SK-N-SH (cell line): ENCODE measurements around the gene EME2. TPM values are rescaled to one million over a fixed set of nuclear protein-coding genes. Genes with fewer than 3 reads are reported as not detected.

Experiments used
- CTCF ChIA-PET: fragments of 300-600, 350-600 bp; formaldehyde crosslinking; extraction: SDS; loops from one replicate; lab custom pipeline; 2021; lab: Yijun Ruan, JAX
- POLR2A ChIA-PET: fragments of 350-600 bp; sonication (Branson Sonifier 250); formaldehyde crosslinking; extraction: SDS; loops from one replicate; lab custom pipeline; 2020; ENCODE audit warnings: antibody characterized with exemption, inconsistent platforms; lab: Yijun Ruan, JAX
- DNase-seq: peaks from one replicate; pipeline ENCODE4 v3.0.0; 2012
- H2AFZ ChIP-seq: fragments of 200-600 bp; sonication (generic); 2 replicates; pipeline ENCODE4 v1.8.1; 2016; ENCODE audit warnings: antibody characterized with exemption, mild to moderate bottlenecking, low read depth
- H3F3A ChIP-seq: fragments of 200-600 bp; sonication (generic); replicated peaks from 2 replicates; pipeline ENCODE3; 2016; ENCODE audit warnings: antibody characterized with exemption, mild to moderate bottlenecking; ENCODE audit not compliant: insufficient read depth
- H3K27ac ChIP-seq, 2 experiments: fragments of 200-500 bp in 1 of 2; fragments of 200-600 bp in 1 of 2; sonication (Bioruptor generic) in 1 of 2; sonication (generic), shearing (Covaris generic) in 1 of 2; 2 replicates each; pipeline versions ENCODE4 v1.5.1 to v1.6.1; 2014 to 2016; ENCODE audit warnings: low read depth in 2 of 2, inconsistent platforms in 1 of 2, low read length in 1 of 2, mild to moderate bottlenecking in 1 of 2, mixed read lengths in 1 of 2
- H3K27me3 ChIP-seq: fragments of 200-600 bp; sonication (generic), shearing (Covaris generic); 2 replicates; pipeline ENCODE4 v1.6.1; 2016; ENCODE audit warnings: mixed run types; ENCODE audit not compliant: insufficient read depth
- H3K36me3 ChIP-seq, 2 experiments: fragments of 200-500 bp in 1 of 2; fragments of 200-600 bp in 1 of 2; sonication (Bioruptor generic) in 1 of 2; sonication (generic) in 1 of 2; replicated peaks in 1 of 2; 2 replicates each; pipeline versions ENCODE3 to v1.5.1; 2014 to 2016; ENCODE audit warnings: low read length in 1 of 2, mild to moderate bottlenecking in 1 of 2; ENCODE audit not compliant: insufficient read depth in 2 of 2, control insufficient read depth in 1 of 2
- H3K4me1 ChIP-seq, 2 experiments: fragments of 200-500 bp in 1 of 2; fragments of 200-600 bp in 1 of 2; sonication (Bioruptor generic) in 1 of 2; sonication (generic), shearing (Covaris generic) in 1 of 2; 2 replicates each; pipeline versions ENCODE4 v1.5.1 to v1.6.1; 2014 to 2016; ENCODE audit warnings: low read depth in 1 of 2, low read length in 1 of 2, mixed run types in 1 of 2; ENCODE audit not compliant: insufficient read depth in 2 of 2, control insufficient read depth in 1 of 2
- H3K4me2 ChIP-seq: fragments of 200-600 bp; sonication (generic), shearing (Covaris generic); 2 replicates; pipeline ENCODE4 v1.6.1; 2017; ENCODE audit warnings: mixed run types
- H3K4me3 ChIP-seq, 2 experiments: fragments of 200-500 bp in 1 of 2; fragments of 200-600 bp in 1 of 2; sonication (Bioruptor generic) in 1 of 2; sonication (generic), shearing (Covaris generic) in 1 of 2; 2 replicates each; pipeline versions ENCODE4 v1.5.1 to v1.8.1; 2014 to 2016; ENCODE audit warnings: low read depth in 2 of 2, inconsistent platforms in 1 of 2, low read length in 1 of 2, mild to moderate bottlenecking in 1 of 2, mixed read lengths in 1 of 2, moderate library complexity in 1 of 2
- H3K79me2 ChIP-seq: fragments of 200-600 bp; sonication (generic); 2 replicates; pipeline ENCODE4 v1.8.1; 2017; ENCODE audit warnings: mild to moderate bottlenecking; ENCODE audit not compliant: insufficient read depth
- H3K9ac ChIP-seq: fragments of 200-600 bp; sonication (generic); 2 replicates; pipeline ENCODE4 v1.6.1; 2017; ENCODE audit warnings: mixed run types
- H3K9me2 ChIP-seq: fragments of 200-600 bp; sonication (generic); 2 replicates; pipeline ENCODE4 v1.6.1; 2017; ENCODE audit warnings: mixed run types
- H3K9me3 ChIP-seq: fragments of 200-600 bp; sonication (generic); 2 replicates; pipeline ENCODE4 v1.6.1; 2017; ENCODE audit warnings: mixed run types, mild to moderate bottlenecking, moderate library complexity
- H4K20me1 ChIP-seq: fragments of 200-600 bp; sonication (generic); 2 replicates; pipeline ENCODE4 v1.6.1; 2017; ENCODE audit warnings: mild to moderate bottlenecking, mixed run types; ENCODE audit not compliant: insufficient read depth
- GABPA ChIP-seq: IDR thresholded peaks from 2 replicates; pipeline ENCODE4 v1.4.0; 2012; ENCODE audit warnings: low read depth, mild to moderate bottlenecking
- JUND ChIP-seq: IDR thresholded peaks from 2 replicates; pipeline ENCODE4 v1.4.0; 2012
- MAX ChIP-seq: IDR thresholded peaks from 2 replicates; pipeline ENCODE4 v1.4.0; 2012; ENCODE audit warnings: low read depth
- POLR2AphosphoS5 ChIP-seq: IDR thresholded peaks from 2 replicates; pipeline ENCODE4 v1.6.1; 2012; ENCODE audit warnings: low read depth, low read length
- RCOR1 ChIP-seq: fragments of 150-350 bp; IDR thresholded peaks from 2 replicates; pipeline ENCODE4 v1.6.1; 2017; ENCODE audit warnings: antibody characterized with exemption, low read length
- YY1 ChIP-seq: IDR thresholded peaks from 2 replicates; pipeline ENCODE4 v1.4.0; 2012; ENCODE audit warnings: low read depth, mild to moderate bottlenecking
- WGBS: methylation state at CpG from one replicate; pipeline ENCODE4 v1.1.6; 2017; ENCODE audit warnings: low lambda C conversion rate; 5-methylcytosine and 5-hydroxymethylcytosine counted together
- polyA plus RNA-seq, 3 experiments: library from polyadenylated mRNA; depleted of rRNA; stranded (reverse); fragments of >200 nt; gene quantifications; 2 replicates each; pipeline ENCODE4 v1.2.3, GENCODE V29; 2012
- TF ChIP-seq, protein P1 (sequence below): IDR thresholded peaks from 2 replicates; pipeline ENCODE4 v1.6.1; 2012; ENCODE audit warnings: mild to moderate bottlenecking, low read depth, low read length, moderate library complexity
- TF ChIP-seq, protein P2 (sequence below): fragments of 200-600 bp; sonication (generic); IDR thresholded peaks from 2 replicates; pipeline ENCODE4 v1.6.1; 2017; ENCODE audit warnings: antibody characterized with exemption, mild to moderate bottlenecking, moderate library complexity

The EME2 gene
- polyA plus RNA-seq, 1 of the 3 experiments (the other 2 are of a cell fraction), result 10.1 TPM

GRCh38 chr16:1775006-1775845 lies 2.6 kb downstream of the EME2 start:
- H3K9ac ChIP-seq, result no peak overlapping the region

More at GRCh38 chr16:1775006-1775845, 2.6 kb downstream of the EME2 start:
- Histone ChIP-seq H3K9me3 (no peaks in the 10 kb centered on the region), H2AFZ (no peak overlapping the region), H3K4me3 (no peak overlapping the region), H3F3A (peaks cover 7% of the 10 kb centered on the region), H3K4me2 (0 out of 2 replicates have a peak overlapping the region, but pooled peaks have one; percentile 95), H3K36me3 (peaks cover 5 to 37% of the 10 kb centered on the region in 2 experiments), H3K9me2 (no peaks in the 10 kb centered on the region), H3K4me1 (peaks cover 0 to 25% of the 10 kb centered on the region in 2 experiments; a peak in 2 of 4 replicates), H3K27me3 (no peaks in the 10 kb centered on the region), H3K27ac (no peak overlapping the region), H4K20me1 (peaks cover 6% of the 10 kb centered on the region; the same call in 1 of the 2 replicates), H3K79me2 (peaks cover 31% of the 10 kb centered on the region)
- ChIA-PET POLR2A (no interaction called here), CTCF (interaction anchor here (1.4 to 4.4 kb wide), 2 partner anchors 8 to 14 kb away, joined by 3 to 40 read pairs; partner anchors contain the start of genes NUBP2 and SPSB3)
- WGBS, result 89% methylated on average over 21 of the region's 30 CpGs
- TF ChIP-seq GABPA, result no peak
- TF ChIP-seq, protein P1, sequence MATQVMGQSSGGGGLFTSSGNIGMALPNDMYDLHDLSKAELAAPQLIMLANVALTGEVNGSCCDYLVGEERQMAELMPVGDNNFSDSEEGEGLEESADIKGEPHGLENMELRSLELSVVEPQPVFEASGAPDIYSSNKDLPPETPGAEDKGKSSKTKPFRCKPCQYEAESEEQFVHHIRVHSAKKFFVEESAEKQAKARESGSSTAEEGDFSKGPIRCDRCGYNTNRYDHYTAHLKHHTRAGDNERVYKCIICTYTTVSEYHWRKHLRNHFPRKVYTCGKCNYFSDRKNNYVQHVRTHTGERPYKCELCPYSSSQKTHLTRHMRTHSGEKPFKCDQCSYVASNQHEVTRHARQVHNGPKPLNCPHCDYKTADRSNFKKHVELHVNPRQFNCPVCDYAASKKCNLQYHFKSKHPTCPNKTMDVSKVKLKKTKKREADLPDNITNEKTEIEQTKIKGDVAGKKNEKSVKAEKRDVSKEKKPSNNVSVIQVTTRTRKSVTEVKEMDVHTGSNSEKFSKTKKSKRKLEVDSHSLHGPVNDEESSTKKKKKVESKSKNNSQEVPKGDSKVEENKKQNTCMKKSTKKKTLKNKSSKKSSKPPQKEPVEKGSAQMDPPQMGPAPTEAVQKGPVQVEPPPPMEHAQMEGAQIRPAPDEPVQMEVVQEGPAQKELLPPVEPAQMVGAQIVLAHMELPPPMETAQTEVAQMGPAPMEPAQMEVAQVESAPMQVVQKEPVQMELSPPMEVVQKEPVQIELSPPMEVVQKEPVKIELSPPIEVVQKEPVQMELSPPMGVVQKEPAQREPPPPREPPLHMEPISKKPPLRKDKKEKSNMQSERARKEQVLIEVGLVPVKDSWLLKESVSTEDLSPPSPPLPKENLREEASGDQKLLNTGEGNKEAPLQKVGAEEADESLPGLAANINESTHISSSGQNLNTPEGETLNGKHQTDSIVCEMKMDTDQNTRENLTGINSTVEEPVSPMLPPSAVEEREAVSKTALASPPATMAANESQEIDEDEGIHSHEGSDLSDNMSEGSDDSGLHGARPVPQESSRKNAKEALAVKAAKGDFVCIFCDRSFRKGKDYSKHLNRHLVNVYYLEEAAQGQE, result no peak
- TF ChIP-seq YY1, result no peak
- TF ChIP-seq, protein P2, sequence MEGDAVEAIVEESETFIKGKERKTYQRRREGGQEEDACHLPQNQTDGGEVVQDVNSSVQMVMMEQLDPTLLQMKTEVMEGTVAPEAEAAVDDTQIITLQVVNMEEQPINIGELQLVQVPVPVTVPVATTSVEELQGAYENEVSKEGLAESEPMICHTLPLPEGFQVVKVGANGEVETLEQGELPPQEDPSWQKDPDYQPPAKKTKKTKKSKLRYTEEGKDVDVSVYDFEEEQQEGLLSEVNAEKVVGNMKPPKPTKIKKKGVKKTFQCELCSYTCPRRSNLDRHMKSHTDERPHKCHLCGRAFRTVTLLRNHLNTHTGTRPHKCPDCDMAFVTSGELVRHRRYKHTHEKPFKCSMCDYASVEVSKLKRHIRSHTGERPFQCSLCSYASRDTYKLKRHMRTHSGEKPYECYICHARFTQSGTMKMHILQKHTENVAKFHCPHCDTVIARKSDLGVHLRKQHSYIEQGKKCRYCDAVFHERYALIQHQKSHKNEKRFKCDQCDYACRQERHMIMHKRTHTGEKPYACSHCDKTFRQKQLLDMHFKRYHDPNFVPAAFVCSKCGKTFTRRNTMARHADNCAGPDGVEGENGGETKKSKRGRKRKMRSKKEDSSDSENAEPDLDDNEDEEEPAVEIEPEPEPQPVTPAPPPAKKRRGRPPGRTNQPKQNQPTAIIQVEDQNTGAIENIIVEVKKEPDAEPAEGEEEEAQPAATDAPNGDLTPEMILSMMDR, result no peak
- TF ChIP-seq MAX, result no peak
- TF ChIP-seq RCOR1, result no peak
- TF ChIP-seq POLR2AphosphoS5, result no peak
- no peak for TF ChIP-seq JUND
- DNase-seq, result no peak
